ENCODE measurements around the gene MAD1L1.
A peak's percentile ranks its signal among the peaks of the same experiment; 100 is the strongest.
"Not testable (repeated sequence)": the region's sequence is repeated elsewhere in the genome, so short reads cannot be mapped to it uniquely, and the experiment has no call there.

Gene MAD1L1

GRCh38 chr7:2066251-2066919 is 166.4 kb downstream of the MAD1L1 start:
- peak; percentile 6 for DNase-seq (ENCODE audit: low read depth)

DNA sequence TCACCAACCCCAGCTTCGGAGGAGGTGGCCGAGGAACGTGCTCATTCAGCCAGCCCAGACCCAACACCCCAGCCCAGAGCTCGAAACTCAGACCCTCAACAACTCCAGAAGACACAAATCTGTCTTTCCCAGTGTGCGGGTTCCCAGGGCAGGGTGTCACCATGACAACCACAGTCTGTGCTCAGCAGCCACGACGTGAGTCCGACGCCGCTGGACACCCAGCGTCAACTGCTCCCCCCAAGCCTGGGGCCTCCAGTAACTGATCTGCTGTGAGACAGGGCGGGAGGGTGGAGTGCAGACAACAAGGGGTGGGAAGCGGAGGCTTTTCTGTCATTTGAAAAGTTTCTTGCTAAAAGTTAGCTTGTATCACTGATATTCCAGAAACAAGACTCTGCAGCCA is 167.2 kb downstream of the MAD1L1 start:
- DNase-seq (ENCODE audit: low read depth): no peak

DNA sequence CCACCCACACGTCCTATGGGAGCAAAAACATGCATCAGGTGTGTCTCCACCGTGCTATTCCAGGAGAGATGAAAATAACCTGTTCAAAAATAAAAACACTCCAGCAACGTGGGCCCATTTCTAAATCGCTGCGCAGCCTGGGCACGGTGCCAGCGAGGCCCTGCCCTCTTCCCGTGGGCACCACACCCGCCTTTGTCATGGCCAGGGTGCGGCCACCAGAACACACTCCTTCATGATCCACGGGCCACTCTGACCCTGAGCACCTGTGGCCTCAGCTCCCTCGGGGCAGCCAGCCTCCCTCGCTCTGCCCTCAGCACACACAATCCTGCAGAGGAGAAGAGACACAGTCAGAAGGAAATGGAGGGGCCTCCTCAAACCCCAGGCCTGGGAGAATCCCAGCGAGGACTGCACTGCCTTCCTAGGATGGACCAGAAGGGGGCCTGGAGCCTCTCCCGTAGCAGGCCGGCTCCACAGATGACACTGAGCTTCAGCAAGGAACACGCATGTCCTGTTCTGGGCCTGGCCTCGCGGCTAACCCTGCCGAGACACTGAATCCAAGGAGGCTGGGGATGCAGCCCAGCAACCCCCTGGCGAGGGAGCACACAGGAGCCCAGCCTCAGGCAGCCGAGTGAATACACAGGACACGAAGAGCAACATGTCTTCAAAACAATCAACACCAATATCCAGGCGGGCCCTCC is 169.0 kb downstream of the MAD1L1 start:
- no peak for DNase-seq (ENCODE audit: low read depth)

GRCh38 chr7:2062648-2063047 is 170.1 kb downstream of the MAD1L1 start:
- DNase-seq (ENCODE audit: low read depth): no peak

DNA sequence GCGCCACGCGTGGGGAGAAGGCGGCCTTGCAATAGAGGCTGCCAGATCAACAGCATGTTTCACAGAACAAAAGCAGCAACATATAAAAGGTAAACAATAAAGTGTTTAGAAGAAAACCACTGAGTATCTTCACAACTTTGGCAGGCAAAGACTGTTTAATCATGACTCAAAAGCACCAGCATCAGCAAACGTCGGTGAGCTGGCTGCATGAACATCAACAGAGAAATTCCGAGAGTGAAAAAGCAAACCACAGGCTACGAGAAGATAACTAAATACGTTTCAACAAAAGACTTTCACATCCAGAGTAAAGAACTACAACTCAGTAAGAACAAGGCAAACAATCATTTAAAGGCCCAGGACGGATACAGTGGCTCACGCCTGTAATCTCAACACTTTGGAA is 172.0 kb downstream of the MAD1L1 start:
- DNase-seq (ENCODE audit: low read depth): no peak

- no peak for DNase-seq (ENCODE audit: low read depth)
These were observed 172.6 kb downstream of the MAD1L1 start for GRCh38 chr7:2059964-2060700.

DNA sequence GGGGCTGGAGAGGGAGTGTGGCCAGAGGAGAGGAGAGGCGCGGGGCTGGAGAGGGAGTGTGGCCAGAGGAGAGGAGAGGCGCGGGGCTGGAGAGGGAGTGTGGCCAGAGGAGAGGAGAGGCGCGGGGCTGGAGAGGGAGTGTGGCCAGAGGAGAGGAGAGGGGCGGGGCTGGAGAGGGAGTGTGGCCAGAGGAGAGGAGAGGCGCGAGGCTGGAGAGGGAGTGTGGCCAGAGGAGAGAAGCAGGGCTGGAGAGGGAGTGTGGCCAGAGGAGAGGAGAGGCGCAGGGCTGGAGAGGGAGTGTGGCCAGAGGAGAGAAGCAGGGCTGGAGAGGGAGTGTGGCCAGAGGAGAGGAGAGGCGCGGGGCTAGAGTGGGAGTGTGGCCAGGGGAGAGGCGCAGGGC is 174.5 kb downstream of the MAD1L1 start:
- not testable (repeated sequence) for DNase-seq (ENCODE audit: low read depth)

DNA sequence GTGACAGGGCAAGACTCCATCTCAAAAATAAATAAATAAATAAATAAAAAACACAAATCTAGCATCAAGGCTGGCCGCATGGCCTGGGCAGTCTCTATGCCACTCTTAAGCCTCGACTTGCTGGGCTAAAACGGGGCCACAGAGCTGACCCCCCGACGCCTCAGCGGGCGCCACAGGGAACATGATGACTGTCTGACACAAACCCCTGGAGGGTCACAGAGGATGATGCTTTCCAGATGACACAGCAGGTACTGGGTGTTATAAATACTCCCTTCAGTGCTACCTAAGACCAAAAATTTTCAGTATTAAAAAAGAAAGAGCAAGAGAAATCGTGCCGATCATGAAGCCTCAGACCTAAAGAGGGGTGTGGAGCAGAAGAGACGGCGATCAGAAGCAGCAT is 176.8 kb downstream of the MAD1L1 start:
- DNase-seq (ENCODE audit: low read depth): no peak

DNA sequence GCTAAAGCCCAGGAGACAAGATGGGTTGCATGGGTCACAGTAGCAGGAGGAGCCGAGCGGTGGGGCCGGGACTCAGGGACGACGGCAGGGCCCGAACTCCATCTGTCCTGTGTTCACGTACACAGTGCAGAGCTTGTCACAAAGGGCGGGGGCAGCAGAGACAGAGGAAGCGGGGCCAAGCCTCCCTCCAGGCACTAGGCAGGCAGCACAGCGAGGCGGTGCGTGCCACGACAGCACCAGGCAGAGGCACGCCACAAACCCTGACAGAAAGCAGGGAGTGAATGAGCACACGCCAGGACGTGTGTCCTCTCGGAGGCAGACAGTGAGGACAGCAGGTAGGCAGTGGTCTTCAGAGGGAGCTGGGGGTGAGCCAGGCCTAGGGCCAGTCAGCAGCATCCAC is 177.8 kb downstream of the MAD1L1 start:
- no peak for DNase-seq (ENCODE audit: low read depth)

DNA sequence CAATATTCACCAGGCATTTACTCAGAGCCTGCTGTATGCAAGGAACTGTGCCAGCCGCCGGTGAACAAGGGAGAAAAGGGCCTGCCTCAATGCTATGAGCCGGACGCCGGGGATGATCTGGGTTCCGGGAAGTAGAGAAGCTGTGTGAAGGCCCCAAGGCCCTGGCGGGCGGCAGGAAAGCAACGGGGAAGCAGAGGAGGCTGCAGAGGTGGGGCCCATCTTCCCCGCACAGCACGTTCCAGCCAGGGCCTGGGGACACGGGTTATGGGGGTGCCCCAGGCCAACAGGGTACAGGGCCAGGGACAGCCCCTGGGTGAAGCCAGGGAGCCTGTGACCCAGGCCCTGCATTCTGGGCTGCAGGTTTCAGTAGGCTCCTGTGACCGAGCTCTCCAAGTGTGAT is 179.3 kb downstream of the MAD1L1 start:
- DNase-seq (ENCODE audit: low read depth): no peak

DNA sequence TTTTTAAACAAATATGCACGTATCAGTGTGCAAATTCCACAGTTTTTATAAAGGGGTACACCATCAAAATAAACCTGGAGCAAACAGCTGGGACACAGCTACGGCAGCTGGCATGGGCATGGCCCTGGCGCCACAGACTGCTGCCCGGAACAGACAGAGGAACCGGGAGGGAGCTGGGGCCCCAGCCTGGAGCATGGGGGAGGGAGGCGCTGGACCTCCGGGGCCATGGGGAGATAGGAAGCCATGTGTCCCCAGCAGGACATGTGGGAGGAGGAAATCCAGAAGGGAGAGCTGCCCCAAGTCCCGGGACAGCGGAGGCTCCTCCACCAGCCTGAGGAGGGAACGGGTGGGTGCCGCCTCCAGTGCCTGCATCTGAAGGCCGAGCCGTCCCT is 180.1 kb downstream of the MAD1L1 start:
- no peak for DNase-seq (ENCODE audit: low read depth)

DNA sequence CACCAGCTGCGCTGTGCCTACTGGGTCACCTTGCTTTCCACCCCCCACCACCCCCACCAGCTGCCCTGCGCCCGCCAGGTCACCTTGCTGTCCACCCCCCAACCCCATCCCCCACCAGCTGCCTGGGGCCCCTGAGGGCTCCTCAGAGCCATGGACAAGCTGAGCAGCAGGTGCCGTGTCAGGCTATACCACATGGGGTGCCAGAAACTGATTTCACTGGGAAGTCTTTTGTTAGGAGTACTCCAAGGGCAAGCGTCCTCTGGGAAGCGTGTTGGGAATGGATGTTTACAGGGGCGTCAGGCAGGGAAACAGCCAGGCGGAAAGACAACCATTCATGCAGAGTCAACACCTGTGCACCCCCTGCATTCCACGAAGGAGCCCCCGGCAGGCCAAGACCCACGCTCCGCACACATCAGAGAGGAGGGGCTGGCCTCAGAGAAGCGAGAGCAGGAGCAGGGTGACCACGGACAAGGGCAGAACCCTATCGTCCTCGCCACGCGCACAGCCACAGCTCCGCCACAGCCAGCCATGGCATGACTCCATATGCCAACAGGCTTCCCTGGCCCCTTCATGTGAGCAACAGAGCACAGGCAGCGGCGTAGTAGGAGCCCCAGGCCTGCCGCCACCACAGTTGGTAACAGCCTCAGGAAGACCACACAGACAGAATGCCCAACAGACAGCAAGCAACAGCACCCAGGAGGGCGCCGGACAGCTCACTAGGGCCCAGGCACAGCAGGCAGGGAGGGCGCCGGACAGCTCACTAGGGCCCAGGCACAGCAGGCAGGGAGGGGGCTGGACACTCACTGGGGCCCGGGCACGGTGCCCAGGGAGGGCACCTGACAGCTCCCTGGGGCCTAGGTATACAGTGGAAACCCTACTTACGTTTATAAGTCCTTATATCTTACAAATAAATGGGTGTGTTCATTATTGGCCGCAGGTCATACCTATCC is 180.8 kb downstream of the MAD1L1 start:
- DNase-seq (ENCODE audit: low read depth): no peak

- no peak for DNase-seq (ENCODE audit: low read depth)
These were observed 182.3 kb downstream of the MAD1L1 start for GRCh38 chr7:2050511-2050866.

- no peak for DNase-seq (ENCODE audit: low read depth)
These were observed 182.8 kb downstream of the MAD1L1 start for GRCh38 chr7:2049782-2050510.

DNA sequence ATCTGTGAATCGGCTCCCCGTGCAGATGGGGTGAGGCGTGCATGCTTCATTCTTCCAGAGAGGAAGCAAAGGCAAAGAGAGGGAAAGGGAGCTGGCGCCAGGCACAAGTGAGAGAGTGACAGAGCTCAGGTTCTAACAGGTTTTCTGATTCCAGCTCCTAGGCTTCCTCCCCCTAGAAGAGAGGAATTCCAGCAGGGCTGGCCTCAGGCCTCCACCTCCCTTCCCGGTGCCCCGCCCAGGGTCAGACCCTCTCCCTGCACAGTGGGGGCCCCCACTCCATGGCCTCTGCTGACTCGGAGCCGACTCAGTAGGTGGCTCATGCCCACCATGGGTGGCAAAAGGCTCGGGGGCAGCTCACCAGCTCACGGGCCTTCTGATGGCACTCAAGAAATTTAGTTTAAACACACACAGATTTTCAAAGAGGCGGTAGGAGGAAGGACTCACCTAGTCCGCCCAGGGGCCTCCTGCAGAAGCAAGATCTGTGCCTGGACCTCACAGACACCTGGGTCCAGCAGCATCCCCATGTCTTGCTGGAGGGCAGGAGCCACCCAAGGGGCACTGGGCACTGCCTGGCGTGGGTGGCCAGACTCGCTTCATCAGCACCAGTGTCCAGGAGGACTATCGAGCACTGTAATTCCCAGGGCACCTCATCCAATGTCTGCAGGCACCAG is 183.5 kb downstream of the MAD1L1 start:
- no peak for DNase-seq (ENCODE audit: low read depth)

GRCh38 chr7:2048531-2048930 is 184.2 kb downstream of the MAD1L1 start:
- no peak for DNase-seq (ENCODE audit: low read depth)

DNA sequence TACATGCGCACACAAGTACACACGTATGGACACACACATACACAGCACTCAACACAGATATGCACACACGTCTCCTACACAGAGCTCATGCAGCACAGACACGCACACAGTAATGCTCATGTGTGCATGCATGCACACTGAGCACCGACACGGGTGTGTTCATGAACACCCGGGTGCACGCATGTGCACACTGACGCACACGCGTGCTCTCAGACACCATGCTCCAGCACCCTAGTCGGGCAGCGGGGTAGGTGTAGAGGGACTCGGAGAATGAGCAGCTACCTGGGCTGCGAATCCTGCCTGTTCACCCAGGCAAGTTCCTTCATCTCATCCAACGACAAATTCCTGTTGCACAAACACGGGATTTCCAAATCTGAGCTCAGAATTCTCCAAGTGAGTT is 184.7 kb downstream of the MAD1L1 start:
- DNase-seq (ENCODE audit: low read depth): no peak

GRCh38 chr7:2046581-2047565 is 185.9 kb downstream of the MAD1L1 start:
- no peak for DNase-seq (ENCODE audit: low read depth)

DNA sequence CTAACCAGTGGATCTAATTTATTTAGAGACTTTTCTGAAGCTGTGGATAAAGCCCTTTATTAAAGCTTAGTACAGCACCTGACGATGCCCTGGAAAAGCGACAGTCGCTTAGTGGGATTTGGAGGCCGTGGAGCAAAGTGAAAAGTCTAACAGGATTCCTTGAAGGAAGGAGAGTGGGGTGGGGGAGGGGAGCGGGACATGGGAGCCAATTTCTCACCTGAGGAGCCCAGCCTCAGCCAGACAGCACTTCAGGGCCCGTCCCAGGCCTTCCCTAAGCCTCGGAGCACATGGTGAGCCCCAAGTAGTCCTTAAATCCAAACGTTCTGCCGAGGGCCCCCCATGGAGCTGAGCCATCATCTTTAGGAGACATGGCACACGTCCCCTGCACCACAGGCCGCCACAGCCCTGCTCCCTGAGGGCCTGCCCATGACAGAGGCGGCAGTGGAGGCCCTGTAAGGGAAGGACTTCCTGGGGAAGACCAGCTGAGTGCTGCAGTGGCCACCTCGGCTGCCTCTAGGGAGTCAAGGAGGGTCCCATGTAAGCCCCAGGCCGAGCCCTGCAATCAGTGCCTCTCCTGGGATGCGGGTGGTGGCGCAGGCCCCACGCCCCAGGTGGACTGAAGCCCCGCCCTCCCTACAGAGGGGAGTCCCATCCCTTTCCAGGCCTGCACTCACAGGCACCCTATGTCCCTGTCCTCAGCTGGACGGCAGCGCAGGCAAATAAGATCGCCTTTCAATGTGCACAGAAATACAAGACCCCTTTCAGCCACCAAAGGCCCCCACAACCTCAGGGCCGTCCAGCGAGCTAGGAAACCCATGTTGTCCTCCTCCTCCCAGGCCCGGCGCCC is 187.0 kb downstream of the MAD1L1 start:
- no peak for DNase-seq (ENCODE audit: low read depth)
